Measurements from ENCODE around the gene ARHGEF16. TPM values are rescaled to one million over a fixed set of nuclear protein-coding genes. Genes with fewer than 3 reads are reported as not detected.

Gene ARHGEF16
- total RNA-seq, 4 donors from 2014 or later, result 0.20 to 1.2 (median 0.63) TPM

DNA sequence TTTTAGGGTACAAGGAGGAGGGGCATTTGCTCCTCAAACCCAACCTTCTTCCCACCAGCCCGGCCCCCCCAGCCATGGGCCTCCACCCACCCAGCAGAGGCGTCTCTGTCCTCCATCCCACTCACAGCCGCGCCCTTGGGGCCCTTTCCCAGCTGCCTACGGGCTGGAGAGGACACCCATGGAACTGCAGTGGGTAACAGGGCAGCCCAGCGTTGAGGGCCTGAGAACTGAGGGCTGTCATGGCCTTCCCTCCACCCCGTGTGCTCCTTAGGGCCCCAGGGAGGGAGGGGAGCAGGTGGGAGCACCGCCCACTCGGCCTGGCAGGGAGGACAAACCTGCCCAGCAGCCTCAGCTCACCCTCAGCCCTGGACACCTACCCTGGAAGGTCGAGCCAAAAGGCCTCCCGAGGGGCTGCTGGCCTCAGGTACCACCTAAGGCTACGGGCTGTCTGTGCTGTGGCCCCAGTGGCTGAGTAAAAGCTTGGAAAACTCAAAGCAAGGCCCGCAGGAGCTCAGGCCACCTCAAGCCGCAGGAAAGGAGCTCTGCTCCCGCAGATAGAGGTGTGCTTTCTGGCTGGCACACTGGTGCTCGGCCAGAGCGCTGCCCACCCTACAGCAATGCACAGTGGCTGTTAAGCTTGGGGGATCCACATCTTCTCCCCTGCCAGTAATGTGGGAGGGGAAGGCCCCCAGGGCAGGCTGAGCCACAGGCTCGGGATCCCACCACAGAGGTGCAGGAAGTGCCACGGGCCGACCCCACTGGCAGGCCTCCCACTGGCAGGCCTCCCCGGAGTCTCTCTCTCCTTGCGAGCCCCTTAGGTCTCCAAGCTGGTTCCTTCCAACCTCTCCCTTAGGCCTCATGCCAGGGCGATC is 2.2 kb upstream of the ARHGEF16 start:
- intact Hi-C loops (cut with DNase I; ENCODE audit: low total_unique reads), result loop anchor here (2.0 kb wide), 1 partner anchor 169 kb away; no protein-coding TSS in a partner anchor
- Histone ChIP-seq H3K36me3 (no peaks in the 10 kb centered on the region), H3K4me3 (no peak overlapping the region), H3K4me1 (peaks cover 3 to 13% of the 10 kb centered on the region in 2 donors), H3K9me3 (no peaks in the 10 kb centered on the region), H3K27ac (no peak overlapping the region), H3K27me3 (peaks cover 0 to 7% (median 2%) of the 10 kb centered on the region in 3 donors)
- ATAC-seq (no peak), DNase-seq (no peak)
- in situ Hi-C loops (cut with MboI; ENCODE audit: low sequenced_read_pairs in 4 of 4), result no loop called here
- TF ChIP-seq POLR2A (IDR thresholded peaks at IDR 0.05), result no peak
- TF ChIP-seq CTCF (IDR thresholded peaks at IDR 0.05 in 4 of 5, conservative IDR thresholded peaks at IDR 0.05 in 1 of 5), result no peak

- intact Hi-C loops (cut with DNase I; ENCODE audit: low total_unique reads), result loop anchor here (1.0 to 2.0 kb wide), 3 partner anchors 18 to 168 kb away; no protein-coding TSS in a partner anchor
- Histone ChIP-seq H3K4me1 (peaks cover 5 to 16% of the 10 kb centered on the region in 2 donors), H3K27me3 (peaks cover 0 to 7% (median 2%) of the 10 kb centered on the region in 3 donors), H3K27ac (no peak overlapping the region), H3K4me3 (no peak overlapping the region), H3K36me3 (no peaks in the 10 kb centered on the region), H3K9me3 (no peaks in the 10 kb centered on the region)
- in situ Hi-C loops (cut with MboI; ENCODE audit: low sequenced_read_pairs in 4 of 4), result no loop called here
- no peak for ATAC-seq
- TF ChIP-seq POLR2A (IDR thresholded peaks at IDR 0.05) (no peak), CTCF (IDR thresholded peaks at IDR 0.05 in 4 of 5, conservative IDR thresholded peaks at IDR 0.05 in 1 of 5) (no peak)
- DNase-seq, result no peak
Observed at GRCh38 chr1:3452866-3453175, 1.6 kb upstream of the ARHGEF16 start.

DNA sequence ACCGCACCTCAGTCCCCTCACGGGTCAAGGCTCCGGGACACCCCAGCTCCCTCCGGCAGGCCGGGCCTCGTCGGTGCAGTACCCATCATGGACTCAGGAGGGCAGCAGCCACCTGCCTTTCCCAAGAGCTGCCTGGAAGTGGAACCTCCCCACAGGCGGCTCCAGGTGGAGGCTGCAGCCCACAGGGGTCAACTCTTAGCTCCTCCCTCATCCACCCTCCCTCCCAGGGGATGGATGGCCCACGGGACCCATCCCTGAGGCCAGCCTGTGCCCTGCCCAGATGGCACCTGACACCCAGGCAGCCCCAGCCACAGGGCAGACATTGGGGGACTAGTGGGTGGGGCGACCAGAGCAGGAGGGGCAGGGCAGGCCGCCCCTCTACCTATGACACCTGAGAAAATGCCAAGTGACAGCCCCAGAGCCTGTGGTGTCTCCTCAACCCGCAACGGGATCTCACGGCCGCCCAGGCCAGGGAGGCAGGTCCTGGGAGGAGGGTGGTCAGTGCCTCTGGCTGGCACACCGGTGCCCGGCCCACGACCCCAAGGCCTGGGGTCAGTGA is 1.2 kb upstream of the ARHGEF16 start:
- TF ChIP-seq POLR2A (IDR thresholded peaks at IDR 0.05) (no peak), CTCF (IDR thresholded peaks at IDR 0.05 in 4 of 5, conservative IDR thresholded peaks at IDR 0.05 in 1 of 5) (peak; percentile 89 to 97 (median 94))
- Histone ChIP-seq H3K9me3 (no peaks in the 10 kb centered on the region), H3K36me3 (no peaks in the 10 kb centered on the region), H3K4me3 (no peak overlapping the region), H3K27me3 (peaks cover 0 to 7% (median 2%) of the 10 kb centered on the region in 3 donors), H3K4me1 (peaks cover 10 to 20% of the 10 kb centered on the region in 2 donors), H3K27ac (no peak overlapping the region)
- intact Hi-C loops (cut with DNase I; ENCODE audit: low total_unique reads) (loop anchor here (1.0 to 2.0 kb wide), 3 partner anchors 18 to 168 kb away; no protein-coding TSS in a partner anchor), in situ Hi-C loops (cut with MboI; ENCODE audit: low sequenced_read_pairs in 4 of 4) (no loop called here)
- DNase-seq, result peak; percentile 30 to 62
- ATAC-seq, result peak; percentile 51 to 76

GRCh38 chr1:3454811-3455618 is 550 bp downstream of the ARHGEF16 start:
- no peaks in the 10 kb centered on the region for H3K36me3 ChIP-seq
- peak overlapping the region; percentile 55 to 72 (median 59) for H3K4me3 ChIP-seq
- peaks cover 0 to 7% (median 2%) of the 10 kb centered on the region in 3 donors for H3K27me3 ChIP-seq
- H3K9me3 ChIP-seq, result no peaks in the 10 kb centered on the region
- intact Hi-C loops (cut with DNase I; ENCODE audit: low total_unique reads) (loop anchor here (1.0 kb wide), 1 partner anchor 169 kb away; no protein-coding TSS in a partner anchor), in situ Hi-C loops (cut with MboI; ENCODE audit: low sequenced_read_pairs in 4 of 4) (no loop called here)
- TF ChIP-seq POLR2A (IDR thresholded peaks at IDR 0.05) (no peak), CTCF (IDR thresholded peaks at IDR 0.05 in 4 of 5, conservative IDR thresholded peaks at IDR 0.05 in 1 of 5) (no peak)
- H3K27ac ChIP-seq, result peak overlapping the region in 3 of 4 donors; percentile 29 to 52 (median 39)
- peaks cover 26 to 34% of the 10 kb centered on the region in 2 donors for H3K4me1 ChIP-seq
- ATAC-seq (no peak), DNase-seq (no peak)

Data from gastrocnemius medialis (tissue), 4 donors.